Mesenchymal stem cell (in vitro differentiated cells and primary cell): Measurements from ENCODE around the gene AQP2.

Source experiments
- DNase-seq: peaks from one replicate; pipeline ENCODE4 v3.0.0-alpha.2; 2013
- H2AFZ ChIP-seq: one replicate; pipeline ENCODE4 v1.6.1; 2013; ENCODE audit warnings: low read depth, mild to moderate bottlenecking, control low read depth, inconsistent platforms, low read length, moderate library complexity
- H2AK5ac ChIP-seq: 2 replicates; pipeline ENCODE4 v1.6.1; 2013; ENCODE audit warnings: low read length, moderate library complexity, mild to moderate bottlenecking, inconsistent platforms; ENCODE audit not compliant: severe bottlenecking
- H2BK120ac ChIP-seq: one replicate; pipeline ENCODE4 v1.6.1; 2013; ENCODE audit warnings: low read depth, mild to moderate bottlenecking, inconsistent platforms, low read length, moderate library complexity
- H2BK12ac ChIP-seq, 2 experiments: one replicate each; pipeline ENCODE4 v1.6.1; 2013; ENCODE audit warnings: inconsistent platforms in 2 of 2, low read length in 2 of 2, mild to moderate bottlenecking in 2 of 2, moderate library complexity in 2 of 2, control low read depth in 1 of 2
- H2BK15ac ChIP-seq: one replicate; pipeline ENCODE4 v1.6.1; 2013; ENCODE audit warnings: mild to moderate bottlenecking, low read depth, inconsistent platforms; ENCODE audit not compliant: poor library complexity, severe bottlenecking
- H2BK5ac ChIP-seq: 2 replicates; pipeline ENCODE4 v1.6.1; 2013; ENCODE audit warnings: low read depth, mild to moderate bottlenecking, low read length, control low read depth, inconsistent platforms; ENCODE audit not compliant: poor library complexity, severe bottlenecking
- H3K14ac ChIP-seq, 2 experiments: one replicate each; pipeline ENCODE4 v1.6.1; 2013; ENCODE audit warnings: inconsistent platforms in 2 of 2, low read length in 2 of 2, control low read depth in 1 of 2, mild to moderate bottlenecking in 1 of 2, moderate library complexity in 1 of 2
- H3K18ac ChIP-seq, 2 experiments: one replicate each; pipeline ENCODE4 v1.6.1; 2013; ENCODE audit warnings: inconsistent platforms in 2 of 2, low read length in 2 of 2, control low read depth in 1 of 2, low read depth in 1 of 2, mild to moderate bottlenecking in 1 of 2
- H3K23ac ChIP-seq, 2 experiments: one replicate each; pipeline ENCODE4 v1.6.1; 2013; ENCODE audit warnings: inconsistent platforms in 2 of 2, low read length in 2 of 2, mild to moderate bottlenecking in 2 of 2, moderate library complexity in 2 of 2, control low read depth in 1 of 2
- H3K27ac ChIP-seq: 2 replicates; pipeline ENCODE4 v1.5.1; 2013; ENCODE audit warnings: mild to moderate bottlenecking, moderate library complexity, low read length, control low read depth, inconsistent platforms; ENCODE audit not compliant: poor library complexity, severe bottlenecking
- H3K27me3 ChIP-seq, 2 experiments: 2 replicates each; pipeline versions ENCODE4 v1.6.1 to v1.7.0; 2013; ENCODE audit warnings: low read length in 2 of 2, mild to moderate bottlenecking in 2 of 2, moderate library complexity in 2 of 2, control low read depth in 1 of 2, inconsistent platforms in 1 of 2; ENCODE audit not compliant: control insufficient read depth in 1 of 2, insufficient read depth in 1 of 2
- H3K36me3 ChIP-seq, 2 experiments: 2 replicates each; pipeline versions ENCODE4 v1.6.1 to v1.7.0; 2013; ENCODE audit warnings: low read length in 2 of 2, control low read depth in 1 of 2, inconsistent platforms in 1 of 2, low read depth in 1 of 2, mild to moderate bottlenecking in 1 of 2; ENCODE audit not compliant: insufficient read depth in 2 of 2, control insufficient read depth in 1 of 2
- H3K4ac ChIP-seq, 2 experiments: one replicate each; pipeline ENCODE4 v1.6.1; 2013; ENCODE audit warnings: inconsistent platforms in 2 of 2, low read length in 2 of 2, mild to moderate bottlenecking in 2 of 2, moderate library complexity in 2 of 2, control low read depth in 1 of 2, low read depth in 1 of 2
- H3K4me1 ChIP-seq: 2 replicates; pipeline ENCODE4 v1.6.1; 2013; ENCODE audit warnings: low read depth, low read length, control low read depth; ENCODE audit not compliant: control insufficient read depth, insufficient read depth
- H3K4me2 ChIP-seq: 2 replicates; pipeline ENCODE4 v1.6.1; 2013; ENCODE audit warnings: low read length, mild to moderate bottlenecking, inconsistent platforms; ENCODE audit not compliant: poor library complexity, severe bottlenecking
- H3K4me3 ChIP-seq, 2 experiments: 2 replicates each; pipeline versions ENCODE4 v1.5.1 to v1.7.0; 2013; ENCODE audit warnings: low read length in 2 of 2, mild to moderate bottlenecking in 2 of 2, control low read depth in 1 of 2, low read depth in 1 of 2; ENCODE audit not compliant: insufficient read depth in 1 of 2
- H3K79me1 ChIP-seq: replicated peaks from 2 replicates; pipeline ENCODE4 v1.6.1; 2013; ENCODE audit warnings: mild to moderate bottlenecking, control low read depth, low read length, inconsistent platforms; ENCODE audit not compliant: poor library complexity, severe bottlenecking
- H3K9ac ChIP-seq: 2 replicates; pipeline ENCODE4 v1.7.0; 2013; ENCODE audit warnings: mild to moderate bottlenecking, low read length, moderate library complexity
- H3K9me3 ChIP-seq: 2 replicates; pipeline ENCODE4 v1.7.0; 2013; ENCODE audit warnings: mild to moderate bottlenecking, low read length; ENCODE audit not compliant: control insufficient read depth
- H4K8ac ChIP-seq: one replicate; pipeline ENCODE4 v1.6.1; 2013; ENCODE audit warnings: inconsistent platforms, mild to moderate bottlenecking, low read length, moderate library complexity
- H4K91ac ChIP-seq: one replicate; pipeline ENCODE4 v1.6.1; 2013; ENCODE audit warnings: mild to moderate bottlenecking, low read length, inconsistent platforms
- WGBS: methylation state at CpG from one replicate; pipeline ENCODE4 v1.1.7; 2013; ENCODE audit warnings: mixed read lengths; 5-methylcytosine and 5-hydroxymethylcytosine counted together

AQP2 gene

GRCh38 chr12:49961111-49961922 lies 10.8 kb downstream of the AQP2 start, which contains the start of gene AQP5:
Gene AQP5, plus strand, starts transcription at chr12:49961872. Its CDS starts 146 bp downstream, at chr12:49962018.
- Histone ChIP-seq H2AK5ac (no peak within 1 kb of the TSS), H3K9ac (no peak within 1 kb of the TSS), H4K91ac (no peak within 1 kb of the TSS), H3K4ac (no peak within 1 kb of the TSS), H3K4me3 (peak within 1 kb of the TSS; percentile 15 to 63), H4K8ac (peak within 1 kb of the TSS; percentile 7), H3K23ac (no peak within 1 kb of the TSS), H2BK5ac (no peak within 1 kb of the TSS), H3K36me3 (no peaks in the 10 kb centered on the region), H3K4me1 (peaks cover 33% of the 10 kb centered on the region), H3K14ac (no peak within 1 kb of the TSS), H3K79me1 (no peaks in the 10 kb centered on the region), H2BK12ac (no peak within 1 kb of the TSS), H3K9me3 (no peaks in the 10 kb centered on the region), H2BK120ac (no peak within 1 kb of the TSS), H2BK15ac (peak within 1 kb of the TSS; percentile 62), H3K4me2 (peak within 1 kb of the TSS; percentile 78), H3K27ac (no peak within 1 kb of the TSS), H3K27me3 (peaks cover 72 to 91% of the 10 kb centered on the region in 2 experiments), H2AFZ (no peak within 1 kb of the TSS), H3K18ac (no peak within 1 kb of the TSS)
- DNase-seq = no peak
- 11% methylated on average over 70 of the region's 111 CpGs for WGBS

- Histone ChIP-seq H3K9ac (no peak overlapping the region), H3K14ac (no peak overlapping the region), H3K79me1 (no peaks in the 10 kb centered on the region), H3K4me3 (no peak overlapping the region), H2BK5ac (no peak overlapping the region), H3K9me3 (no peaks in the 10 kb centered on the region), H3K36me3 (no peaks in the 10 kb centered on the region), H3K18ac (no peak overlapping the region), H2BK120ac (no peak overlapping the region), H3K4me1 (peaks cover 36% of the 10 kb centered on the region), H3K4me2 (no peak overlapping the region), H2AK5ac (no peak overlapping the region), H4K8ac (peak overlapping the region; percentile 7), H2BK12ac (no peak overlapping the region), H3K23ac (no peak overlapping the region), H4K91ac (no peak overlapping the region), H3K27me3 (peaks cover 67 to 83% of the 10 kb centered on the region in 2 experiments), H2BK15ac (no peak overlapping the region), H3K4ac (no peak overlapping the region), H3K27ac (no peak overlapping the region), H2AFZ (no peak overlapping the region)
- 47% methylated on average over 37 of the region's 37 CpGs for WGBS
- no peak for DNase-seq
These were observed 11.6 kb downstream of the AQP2 start for GRCh38 chr12:49961993-49962764.

GRCh38 chr12:49962861-49963765 lies 12.6 kb downstream of the AQP2 start:
- Histone ChIP-seq H3K23ac (no peak overlapping the region), H4K8ac (no peak overlapping the region), H3K36me3 (no peaks in the 10 kb centered on the region), H2AFZ (no peak overlapping the region), H3K18ac (no peak overlapping the region), H3K9me3 (no peaks in the 10 kb centered on the region), H3K9ac (no peak overlapping the region), H3K4me3 (no peak overlapping the region), H3K14ac (no peak overlapping the region), H2BK5ac (no peak overlapping the region), H3K4me1 (peaks cover 42% of the 10 kb centered on the region), H3K27ac (no peak overlapping the region), H3K27me3 (peaks cover 64 to 74% of the 10 kb centered on the region in 2 experiments), H2BK15ac (no peak overlapping the region), H2BK12ac (no peak overlapping the region), H4K91ac (no peak overlapping the region), H2BK120ac (no peak overlapping the region), H3K4me2 (no peak overlapping the region), H3K79me1 (no peaks in the 10 kb centered on the region), H2AK5ac (no peak overlapping the region), H3K4ac (no peak overlapping the region)
- no peak for DNase-seq
- WGBS = 87% methylated on average over 21 of the region's 21 CpGs
